ENCODE measurements around the gene FTO. TPM values are rescaled to one million over a fixed set of nuclear protein-coding genes. Genes with fewer than 3 reads are reported as not detected.

FTO gene
- total and polyA plus RNA-seq, 2 experiments from 2014 or later, result 46.8 to 77.7 TPM

DNA sequence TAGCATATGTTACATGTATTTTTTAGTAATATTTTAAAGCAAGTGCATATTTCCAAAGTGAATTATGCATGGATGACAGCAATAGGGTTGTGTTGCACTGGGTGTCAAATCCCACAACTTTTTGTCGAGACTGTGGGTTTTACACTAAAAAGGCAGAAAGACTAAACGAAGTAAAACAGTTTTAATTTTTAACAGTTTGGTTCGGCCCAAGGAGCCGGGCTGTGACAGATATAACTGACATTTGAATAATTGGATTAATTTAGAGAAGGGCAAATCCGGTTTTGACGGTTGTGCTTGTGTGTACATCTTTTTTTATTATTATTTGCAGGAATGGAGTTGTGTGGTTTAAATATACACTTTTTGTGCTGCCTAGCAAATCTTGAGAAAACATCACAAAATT, 263.6 kb downstream of the FTO start:
- Histone ChIP-seq H3K4me2 (no peak overlapping the region), H3K36me3 (replicated peaks; ENCODE audit: insufficient read depth, low read depth) (no peaks in the 10 kb centered on the region), H3K79me2 (no peaks in the 10 kb centered on the region), H3K4me1 (ENCODE audit: insufficient read depth) (no peaks in the 10 kb centered on the region), H3K9me2 (replicated peaks; ENCODE audit: insufficient read depth) (no peaks in the 10 kb centered on the region), H4K20me1 (ENCODE audit: insufficient read depth, poor library complexity, severe bottlenecking) (no peaks in the 10 kb centered on the region), H2AFZ (no peak overlapping the region), H3K9me3 (ENCODE audit: low read depth) (no peaks in the 10 kb centered on the region), H3K4me3 (no peak overlapping the region), H3K27ac (no peak overlapping the region), H3K27me3 (no peaks in the 10 kb centered on the region)
- TF ChIP-seq EZH2 (IDR thresholded peaks at IDR 0.05; ENCODE audit: borderline replicate concordance), result no peak
- TF ChIP-seq, protein P1, sequence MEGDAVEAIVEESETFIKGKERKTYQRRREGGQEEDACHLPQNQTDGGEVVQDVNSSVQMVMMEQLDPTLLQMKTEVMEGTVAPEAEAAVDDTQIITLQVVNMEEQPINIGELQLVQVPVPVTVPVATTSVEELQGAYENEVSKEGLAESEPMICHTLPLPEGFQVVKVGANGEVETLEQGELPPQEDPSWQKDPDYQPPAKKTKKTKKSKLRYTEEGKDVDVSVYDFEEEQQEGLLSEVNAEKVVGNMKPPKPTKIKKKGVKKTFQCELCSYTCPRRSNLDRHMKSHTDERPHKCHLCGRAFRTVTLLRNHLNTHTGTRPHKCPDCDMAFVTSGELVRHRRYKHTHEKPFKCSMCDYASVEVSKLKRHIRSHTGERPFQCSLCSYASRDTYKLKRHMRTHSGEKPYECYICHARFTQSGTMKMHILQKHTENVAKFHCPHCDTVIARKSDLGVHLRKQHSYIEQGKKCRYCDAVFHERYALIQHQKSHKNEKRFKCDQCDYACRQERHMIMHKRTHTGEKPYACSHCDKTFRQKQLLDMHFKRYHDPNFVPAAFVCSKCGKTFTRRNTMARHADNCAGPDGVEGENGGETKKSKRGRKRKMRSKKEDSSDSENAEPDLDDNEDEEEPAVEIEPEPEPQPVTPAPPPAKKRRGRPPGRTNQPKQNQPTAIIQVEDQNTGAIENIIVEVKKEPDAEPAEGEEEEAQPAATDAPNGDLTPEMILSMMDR (IDR thresholded peaks at IDR 0.05; ENCODE audit: poor library complexity), result no peak
- DNase-seq (ENCODE audit: low spot score), result no peak
- 95% methylated on average over 6 of the region's 6 CpGs for WGBS (ENCODE audit: low lambda C conversion rate, missing lambda C conversion rate)

DNA sequence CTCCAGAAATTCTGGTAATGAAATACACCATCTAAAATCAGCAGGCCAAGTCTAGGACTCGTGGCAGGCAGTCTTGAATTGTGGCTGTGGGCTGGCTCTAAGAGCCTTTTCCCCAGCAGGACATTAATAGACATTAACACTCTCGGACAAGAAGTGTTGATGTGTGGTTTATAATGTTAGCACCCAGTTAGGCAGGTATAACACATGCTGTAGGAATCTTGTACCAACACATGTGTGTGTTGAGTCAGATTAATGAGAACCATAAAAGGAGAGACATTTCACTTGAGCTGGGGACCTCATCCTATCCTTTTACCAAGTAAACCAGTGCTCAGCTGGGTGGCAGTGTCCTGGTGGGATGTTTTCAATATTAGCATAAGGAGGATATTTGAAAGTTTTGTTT, 264.5 kb downstream of the FTO start:
- H3K4me3 ChIP-seq, result no peak overlapping the region
- DNase-seq (ENCODE audit: low spot score), result no peak
- H2AFZ ChIP-seq, result no peak overlapping the region
- H3K27me3 ChIP-seq, result no peaks in the 10 kb centered on the region
- TF ChIP-seq EZH2 (IDR thresholded peaks at IDR 0.05; ENCODE audit: borderline replicate concordance) (no peak), EZH2phosphoT487 (IDR thresholded peaks at IDR 0.05; ENCODE audit: low read depth, severe bottlenecking, unreplicated experiment) (no peak)
- 80% methylated on average over 2 of the region's 2 CpGs for WGBS (ENCODE audit: low lambda C conversion rate, missing lambda C conversion rate)
- H4K20me1 ChIP-seq (ENCODE audit: insufficient read depth, poor library complexity, severe bottlenecking), result no peaks in the 10 kb centered on the region
- H3K9me2 ChIP-seq (replicated peaks; ENCODE audit: insufficient read depth), result no peaks in the 10 kb centered on the region
- no peaks in the 10 kb centered on the region for H3K36me3 ChIP-seq (replicated peaks; ENCODE audit: insufficient read depth, low read depth)
- no peaks in the 10 kb centered on the region for H3K9me3 ChIP-seq (ENCODE audit: low read depth)
- no peaks in the 10 kb centered on the region for H3K79me2 ChIP-seq
- no peak overlapping the region for H3K4me2 ChIP-seq
- H3K4me1 ChIP-seq (ENCODE audit: insufficient read depth), result no peaks in the 10 kb centered on the region
- H3K27ac ChIP-seq, result no peak overlapping the region

DNA sequence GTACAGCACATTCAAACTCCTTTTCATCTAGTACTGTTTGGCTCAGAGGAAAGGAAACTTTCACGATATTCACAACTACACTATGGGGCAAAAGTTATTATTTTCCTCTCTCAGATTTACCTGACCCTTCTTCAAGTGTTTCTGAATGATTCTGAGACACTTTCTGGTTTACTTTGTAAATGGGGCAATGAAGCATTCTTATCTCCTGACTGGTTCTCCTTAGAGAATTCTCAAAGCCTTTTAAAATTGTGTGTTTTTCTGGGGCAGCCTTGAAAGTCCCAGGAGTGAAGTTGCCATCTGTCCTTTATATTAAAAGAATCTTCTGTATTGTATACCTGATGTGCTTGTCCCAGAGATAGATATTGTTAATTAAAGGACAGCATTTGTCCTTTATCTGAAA, 264.9 kb downstream of the FTO start:
- Histone ChIP-seq H3K36me3 (replicated peaks; ENCODE audit: insufficient read depth, low read depth) (no peaks in the 10 kb centered on the region), H3K4me2 (no peak overlapping the region), H3K9me3 (ENCODE audit: low read depth) (no peaks in the 10 kb centered on the region), H3K27ac (no peak overlapping the region), H3K4me3 (no peak overlapping the region), H3K9me2 (replicated peaks; ENCODE audit: insufficient read depth) (no peaks in the 10 kb centered on the region), H3K4me1 (ENCODE audit: insufficient read depth) (no peaks in the 10 kb centered on the region), H3K79me2 (no peaks in the 10 kb centered on the region), H2AFZ (no peak overlapping the region), H3K27me3 (no peaks in the 10 kb centered on the region), H4K20me1 (ENCODE audit: insufficient read depth, poor library complexity, severe bottlenecking) (no peaks in the 10 kb centered on the region)
- WGBS (ENCODE audit: low lambda C conversion rate, missing lambda C conversion rate), result 86% methylated on average over 1 of the region's 1 CpG
- no peak for DNase-seq (ENCODE audit: low spot score)
- TF ChIP-seq, protein P1 (IDR thresholded peaks at IDR 0.05; ENCODE audit: poor library complexity), result no peak
- TF ChIP-seq EZH2phosphoT487 (IDR thresholded peaks at IDR 0.05; ENCODE audit: low read depth, severe bottlenecking, unreplicated experiment), result no peak
- TF ChIP-seq EZH2 (IDR thresholded peaks at IDR 0.05; ENCODE audit: borderline replicate concordance), result no peak

DNA sequence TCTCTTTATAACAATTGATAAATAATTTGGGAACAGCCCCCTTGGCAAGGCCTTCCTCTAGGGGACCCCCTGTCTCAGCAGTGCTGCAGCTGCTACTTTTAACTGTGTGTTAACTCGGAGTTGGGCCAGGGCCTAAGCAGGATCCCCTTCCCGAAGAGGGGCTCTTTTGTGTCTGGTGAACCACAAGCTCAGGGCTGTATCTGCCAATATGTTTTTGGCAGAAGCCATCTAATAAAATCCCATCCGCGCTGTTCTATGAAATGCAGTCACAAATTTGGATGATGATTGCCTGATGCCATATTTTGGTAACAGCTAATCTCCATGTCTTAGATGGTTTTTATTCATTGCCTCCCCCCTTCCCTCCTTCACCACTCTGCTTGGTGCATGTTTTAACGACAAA, 267.7 kb downstream of the FTO start:
- Histone ChIP-seq H3K9me3 (ENCODE audit: low read depth) (no peaks in the 10 kb centered on the region), H4K20me1 (ENCODE audit: insufficient read depth, poor library complexity, severe bottlenecking) (no peaks in the 10 kb centered on the region), H3K4me1 (ENCODE audit: insufficient read depth) (no peaks in the 10 kb centered on the region), H3K27me3 (no peaks in the 10 kb centered on the region), H3K79me2 (no peaks in the 10 kb centered on the region), H2AFZ (no peak overlapping the region), H3K36me3 (replicated peaks; ENCODE audit: insufficient read depth, low read depth) (no peaks in the 10 kb centered on the region), H3K4me3 (no peak overlapping the region), H3K27ac (no peak overlapping the region), H3K4me2 (no peak overlapping the region), H3K9me2 (replicated peaks; ENCODE audit: insufficient read depth) (no peaks in the 10 kb centered on the region)
- DNase-seq (ENCODE audit: low spot score), result no peak
- 84% methylated on average over 5 of the region's 5 CpGs for WGBS (ENCODE audit: low lambda C conversion rate, missing lambda C conversion rate)
- TF ChIP-seq, protein P1 (IDR thresholded peaks at IDR 0.05; ENCODE audit: poor library complexity), result no peak
- no peak for TF ChIP-seq EZH2phosphoT487 (IDR thresholded peaks at IDR 0.05; ENCODE audit: low read depth, severe bottlenecking, unreplicated experiment)
- no peak for TF ChIP-seq EZH2 (IDR thresholded peaks at IDR 0.05; ENCODE audit: borderline replicate concordance)

Data from hepatocyte (in vitro differentiated cells).